Cerebellar nuclear complex (tissue), 1 donor: ENCODE data around the gene NRL.

ENCODE experiments used
- DNase-seq, 2 experiments: peaks; one replicate each; lab custom pipeline; 2025; lab: John Stamatoyannopoulos, UW

The NRL gene

DNA sequence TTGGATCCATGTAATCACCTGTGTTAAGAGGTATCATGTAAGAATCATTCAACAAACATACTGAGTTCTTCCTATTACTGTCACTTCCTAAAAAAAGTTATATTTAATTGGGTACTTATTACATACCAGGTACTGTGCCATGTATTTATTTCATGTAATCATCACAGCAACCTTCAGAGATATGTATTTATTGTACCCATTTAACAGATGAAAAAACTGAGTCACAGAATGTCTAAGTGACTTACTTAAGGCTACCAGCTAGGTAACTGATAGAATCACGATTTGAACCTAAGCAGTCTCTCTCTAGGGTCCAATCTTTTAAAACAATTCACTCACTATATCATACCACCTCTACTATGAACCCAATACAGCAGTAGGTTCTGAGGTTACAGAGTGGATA, 29.7 kb upstream of the NRL start:
- no peak for DNase-seq

DNA sequence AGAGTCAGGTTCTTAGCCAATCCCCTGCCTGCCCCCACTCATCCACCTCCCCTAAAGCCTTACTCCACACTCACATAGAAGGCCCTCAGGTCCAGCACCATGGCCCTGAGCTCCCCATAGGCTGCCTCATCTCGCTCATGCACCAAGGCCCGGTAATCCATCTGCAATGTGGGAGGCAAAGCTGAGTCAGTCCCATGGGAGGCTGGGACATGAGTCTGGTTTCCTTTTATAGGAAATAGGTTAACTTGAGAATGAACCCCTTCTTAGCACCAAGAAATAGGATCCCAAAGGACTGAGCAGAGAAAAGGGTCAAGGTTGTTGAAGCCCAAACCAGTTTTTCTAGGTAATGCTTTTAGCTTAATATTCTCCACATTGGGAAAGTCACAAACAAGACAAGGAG, 28.8 kb upstream of the NRL start:
- DNase-seq: no peak

DNA sequence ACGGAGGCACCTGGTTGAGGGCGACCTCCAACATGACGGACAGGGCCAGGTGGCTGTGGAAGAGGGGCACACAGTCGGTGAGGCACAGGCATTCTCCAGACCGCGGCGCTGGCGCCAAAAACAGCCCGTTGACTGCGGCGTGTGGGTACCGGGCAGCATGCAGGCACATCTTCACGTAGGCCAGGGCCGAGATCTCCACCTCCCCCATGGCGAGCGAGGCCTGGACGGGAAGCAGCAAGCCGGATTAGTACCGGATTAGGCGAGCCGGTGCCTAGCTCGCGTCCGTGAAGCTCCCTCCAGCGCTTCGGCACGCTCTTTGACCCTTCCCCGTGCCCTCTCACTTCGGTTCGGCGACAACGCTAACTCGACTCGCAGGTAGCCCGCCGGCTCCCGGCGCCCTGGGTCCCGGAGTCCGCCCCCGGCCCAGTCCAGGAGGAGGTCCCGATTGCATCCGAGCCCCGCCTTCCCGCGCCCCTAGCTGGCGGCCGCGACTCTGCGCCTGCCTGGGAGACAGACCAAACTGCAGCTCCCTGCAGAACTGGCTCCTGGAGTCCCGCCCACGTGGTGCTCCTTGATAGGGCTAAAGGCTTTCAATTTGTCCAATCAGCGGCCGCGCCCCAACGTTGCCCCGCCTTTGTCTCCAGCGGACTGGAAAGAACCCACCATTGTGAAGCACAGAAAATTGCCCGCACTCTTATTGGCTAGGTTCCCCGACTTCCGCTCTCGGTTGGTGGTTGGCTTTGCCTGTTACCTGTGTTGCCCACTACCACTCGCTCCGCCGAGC, 26.5 kb upstream of the NRL start, which contains the start of gene EMC9:
EMC9 (minus strand) TSS at position 495 of the 784 bp plus-strand sequence; CDS start at position 208, 287 bp downstream.
- peak; percentile 96 to 99 for DNase-seq

DNA sequence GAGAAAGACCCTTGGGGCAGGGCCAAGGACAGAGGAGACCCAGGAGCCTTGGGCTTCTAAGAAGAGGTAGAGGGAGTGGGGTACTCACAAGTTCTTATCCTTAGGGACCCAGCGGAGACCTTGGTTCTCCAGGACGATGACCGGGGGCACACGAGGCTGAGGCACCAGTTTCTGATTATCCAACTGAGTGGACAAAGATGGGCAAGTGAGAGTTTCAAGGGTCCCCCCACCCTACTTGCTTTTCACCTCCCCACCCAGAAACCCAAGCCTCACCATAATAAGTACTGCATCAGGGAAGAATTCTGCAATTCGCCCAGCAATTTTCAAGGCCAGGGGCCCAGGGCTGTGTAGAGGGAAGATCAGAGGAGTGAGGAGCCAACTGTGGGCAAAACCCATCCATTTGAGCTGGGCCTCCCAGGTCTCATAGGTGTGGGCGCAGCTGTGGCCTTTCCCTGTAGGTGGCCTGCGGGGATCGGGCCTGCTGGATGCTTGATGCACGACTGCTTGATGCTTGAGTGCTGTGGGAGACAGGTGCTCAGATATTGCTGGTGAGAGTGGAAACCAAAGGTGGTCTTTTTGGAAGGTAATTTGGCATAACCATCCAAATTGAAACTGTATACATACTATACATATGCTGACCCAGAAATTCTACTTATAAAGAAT, 24.7 kb upstream of the NRL start:
- DNase-seq: no peak

DNA sequence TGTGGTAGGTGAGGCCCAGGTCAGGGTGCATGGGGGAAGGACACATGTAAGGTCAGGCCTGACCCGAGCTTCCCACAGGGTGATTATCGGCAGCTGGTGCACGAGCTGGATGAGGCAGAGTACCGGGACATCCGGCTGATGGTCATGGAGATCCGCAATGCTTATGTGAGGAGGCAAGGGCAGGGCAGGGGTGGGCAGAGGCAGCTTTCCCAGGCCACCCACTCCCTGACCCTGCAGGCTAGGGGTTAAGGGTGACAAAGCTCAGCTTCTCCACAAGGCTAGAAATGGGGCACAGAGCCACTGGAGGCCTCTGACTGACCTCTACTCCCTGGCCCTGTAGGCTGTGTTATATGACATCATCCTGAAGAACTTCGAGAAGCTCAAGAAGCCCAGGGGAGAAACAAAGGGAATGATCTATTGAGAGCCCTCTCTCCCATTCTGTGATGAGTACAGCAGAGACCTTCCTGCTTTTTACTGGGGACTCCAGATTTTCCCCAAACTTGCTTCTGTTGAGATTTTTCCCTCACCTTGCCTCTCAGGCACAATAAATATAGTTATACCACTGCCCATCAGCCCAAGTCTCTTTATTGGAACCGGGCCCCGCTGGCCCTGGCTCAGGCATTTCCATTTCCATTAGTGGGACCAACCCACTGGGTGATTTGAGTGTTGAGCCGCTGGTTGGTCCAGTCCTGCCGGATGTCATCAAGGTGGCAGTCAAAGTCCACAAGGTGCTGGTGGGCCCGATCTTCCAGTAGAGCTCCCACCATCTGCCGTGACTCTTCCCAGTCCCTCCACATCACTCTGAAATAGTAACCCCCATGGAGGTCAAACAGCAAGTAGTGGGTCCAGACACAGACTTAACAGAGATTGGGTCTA, 23.9 kb upstream of the NRL start:
- DNase-seq: no peak

DNA sequence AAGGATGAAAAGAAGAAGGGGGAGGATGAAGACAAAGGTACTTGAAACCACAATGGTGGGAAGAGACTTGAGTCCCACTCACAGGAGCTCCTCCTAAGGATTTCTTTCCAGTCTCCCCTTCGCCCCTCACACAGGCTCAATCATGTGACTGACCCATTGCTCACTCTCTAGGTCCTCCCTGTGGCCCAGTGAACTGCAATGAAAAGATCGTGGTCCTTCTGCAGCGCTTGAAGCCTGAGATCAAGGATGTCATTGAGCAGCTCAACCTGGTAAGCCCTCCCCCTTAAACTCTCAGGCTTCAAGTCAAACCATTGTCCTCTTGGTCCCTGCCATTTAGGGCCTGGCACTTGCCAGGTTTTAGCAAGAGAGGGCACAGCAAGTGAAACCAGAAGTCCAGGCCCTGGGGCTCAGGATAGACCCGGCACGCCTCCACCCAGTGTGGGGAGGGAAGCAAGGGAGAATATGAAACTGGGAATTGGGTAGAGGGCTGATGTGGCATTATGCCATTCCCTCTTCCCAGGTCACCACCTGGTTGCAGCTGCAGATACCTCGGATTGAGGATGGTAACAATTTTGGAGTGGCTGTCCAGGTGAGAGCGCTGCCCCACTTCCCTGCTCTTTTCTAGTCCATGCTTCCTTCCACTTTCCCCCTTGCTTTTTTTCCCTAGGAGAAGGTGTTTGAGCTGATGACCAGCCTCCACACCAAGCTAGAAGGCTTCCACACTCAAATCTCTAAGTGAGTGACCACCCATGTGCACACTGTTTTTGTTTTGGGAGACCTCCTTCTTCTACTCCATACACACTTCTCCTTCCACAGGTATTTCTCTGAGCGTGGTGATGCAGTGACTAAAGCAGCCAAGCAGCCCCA, 23.0 kb upstream of the NRL start:
- DNase-seq: no peak

DNA sequence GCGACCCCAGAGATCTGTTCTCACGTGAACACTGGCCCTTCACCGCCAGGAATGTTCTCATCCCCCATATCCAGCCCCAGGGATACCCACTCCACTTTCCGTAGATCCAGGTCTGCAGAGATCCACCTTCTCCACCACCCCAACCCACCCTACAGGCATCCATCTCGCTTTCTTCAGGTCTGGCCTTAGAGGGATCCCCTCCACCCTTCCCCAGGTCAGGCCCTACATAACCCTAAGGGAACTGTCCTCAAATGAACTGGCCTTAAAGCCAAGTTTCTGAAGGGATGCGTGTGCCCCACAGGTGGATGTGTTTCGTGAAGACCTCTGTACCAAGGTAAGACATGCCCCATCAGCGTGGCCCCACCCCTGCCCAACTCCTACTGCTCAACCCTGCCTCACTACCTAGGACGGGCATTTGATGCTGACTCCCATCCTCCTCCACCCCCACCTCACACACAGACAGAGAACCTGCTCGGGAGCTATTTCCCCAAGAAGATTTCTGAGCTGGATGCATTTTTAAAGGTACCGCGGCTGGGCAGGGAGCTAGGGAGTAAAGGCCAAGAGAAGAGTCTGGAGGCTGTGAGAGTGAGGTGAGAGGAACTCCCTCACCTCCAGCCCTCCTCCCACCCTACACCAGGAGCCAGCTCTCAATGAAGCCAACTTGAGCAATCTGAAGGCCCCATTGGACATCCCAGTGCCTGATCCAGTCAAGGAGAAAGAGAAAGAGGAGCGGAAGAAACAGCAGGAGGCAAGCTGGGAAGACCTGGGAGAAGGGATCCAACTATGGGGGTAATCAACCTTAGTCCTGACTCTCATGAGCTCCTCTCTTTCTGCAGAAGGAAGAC, 22.2 kb upstream of the NRL start:
- DNase-seq: no peak

DNA sequence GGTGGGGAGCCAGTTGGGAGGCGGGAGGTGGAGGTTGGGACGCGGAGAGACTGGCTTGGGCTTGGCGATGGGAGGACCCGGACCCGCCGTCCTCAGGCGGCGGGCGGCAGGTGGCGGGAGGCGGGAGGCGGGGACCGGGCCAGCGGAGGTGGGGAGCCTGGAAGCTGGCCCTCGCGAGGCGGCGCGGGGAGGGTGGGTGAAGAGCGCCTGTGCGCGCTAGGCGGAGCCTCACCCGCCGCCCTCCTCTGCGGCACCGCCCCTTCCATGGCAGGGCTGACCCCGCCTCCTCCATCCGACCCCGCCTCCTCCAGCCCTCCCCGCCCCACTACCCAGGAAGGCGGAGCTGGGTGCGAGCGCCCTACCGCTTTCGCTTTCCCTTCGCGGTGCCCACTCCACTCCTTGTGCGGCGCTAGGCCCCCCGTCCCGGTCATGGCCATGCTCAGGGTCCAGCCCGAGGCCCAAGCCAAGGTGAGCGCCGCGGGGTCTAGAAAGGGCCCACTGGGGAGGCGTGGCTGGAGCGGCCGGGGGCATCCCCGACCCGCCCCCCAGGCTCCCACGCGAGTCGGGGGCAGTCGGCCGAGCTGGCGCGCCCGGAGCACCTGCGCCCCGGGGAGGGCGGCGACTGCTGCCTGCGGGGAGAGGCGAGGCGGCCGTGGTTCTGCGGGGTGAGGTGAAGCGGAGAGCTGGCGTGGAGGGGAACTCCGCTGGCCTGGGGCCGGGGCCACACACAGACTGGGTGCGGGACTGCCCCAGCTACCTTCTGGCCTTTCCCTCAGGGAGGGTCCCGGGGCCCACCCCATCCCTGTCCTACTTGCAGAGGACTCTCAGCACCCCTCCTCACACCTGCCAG, 21.3 kb upstream of the NRL start, which contains the start of gene PSME1:
PSME1 (plus strand) TSS at position 361 of the 850 bp plus-strand sequence; CDS start at position 430, 69 bp downstream.
- peak; percentile 74 to 79 for DNase-seq

DNA sequence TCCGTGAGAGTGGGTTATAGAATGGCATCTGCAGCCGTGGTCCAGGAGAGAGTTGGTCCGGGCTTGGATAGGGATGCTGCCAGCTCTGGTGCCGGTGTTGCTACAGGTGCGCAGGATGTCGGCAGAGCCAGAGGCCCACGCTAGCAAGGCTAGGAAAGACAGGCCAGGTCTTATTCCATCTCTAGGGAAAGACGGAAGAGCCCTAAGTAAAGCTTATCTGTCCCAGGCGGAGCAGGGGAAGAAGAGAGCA, 20.8 kb upstream of the NRL start:
- DNase-seq: no peak

DNA sequence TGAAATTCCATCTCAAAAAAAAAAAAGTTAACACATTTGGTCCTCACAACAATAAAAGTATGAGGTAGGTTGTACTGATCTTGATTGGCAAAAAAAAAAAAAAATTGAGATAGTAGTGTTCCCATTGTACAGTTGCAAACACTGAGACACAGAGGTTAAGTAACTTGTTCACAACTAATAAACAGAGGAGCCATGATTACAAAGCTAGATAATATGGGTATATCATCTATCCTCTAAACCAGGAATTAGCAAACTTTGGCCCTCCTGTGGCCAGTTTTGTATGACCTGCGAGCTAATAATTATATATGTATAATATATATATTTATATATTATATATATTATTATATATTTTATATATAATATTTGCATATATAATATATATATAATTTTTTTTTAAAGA, 19.0 kb upstream of the NRL start:
- no peak for DNase-seq

DNA sequence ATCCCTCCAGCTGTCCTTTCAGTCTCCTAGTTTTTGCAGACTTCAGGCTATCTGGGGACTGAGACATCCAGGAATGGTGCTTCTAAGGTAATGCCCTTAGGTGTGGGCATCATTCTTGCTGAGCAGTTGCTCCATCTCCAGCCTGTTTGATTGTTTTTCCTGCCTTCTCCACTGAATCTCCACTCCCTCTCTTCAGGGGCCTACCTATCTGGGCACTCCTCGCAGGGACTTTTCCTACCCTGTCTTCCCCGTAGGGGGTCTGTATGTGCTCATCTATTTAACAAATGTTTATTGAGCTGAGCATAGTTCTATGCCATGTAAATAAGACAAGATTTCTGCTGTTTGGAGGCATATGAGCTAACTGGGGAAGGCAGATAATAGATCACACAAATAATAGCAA, 18.2 kb upstream of the NRL start:
- no peak for DNase-seq

DNA sequence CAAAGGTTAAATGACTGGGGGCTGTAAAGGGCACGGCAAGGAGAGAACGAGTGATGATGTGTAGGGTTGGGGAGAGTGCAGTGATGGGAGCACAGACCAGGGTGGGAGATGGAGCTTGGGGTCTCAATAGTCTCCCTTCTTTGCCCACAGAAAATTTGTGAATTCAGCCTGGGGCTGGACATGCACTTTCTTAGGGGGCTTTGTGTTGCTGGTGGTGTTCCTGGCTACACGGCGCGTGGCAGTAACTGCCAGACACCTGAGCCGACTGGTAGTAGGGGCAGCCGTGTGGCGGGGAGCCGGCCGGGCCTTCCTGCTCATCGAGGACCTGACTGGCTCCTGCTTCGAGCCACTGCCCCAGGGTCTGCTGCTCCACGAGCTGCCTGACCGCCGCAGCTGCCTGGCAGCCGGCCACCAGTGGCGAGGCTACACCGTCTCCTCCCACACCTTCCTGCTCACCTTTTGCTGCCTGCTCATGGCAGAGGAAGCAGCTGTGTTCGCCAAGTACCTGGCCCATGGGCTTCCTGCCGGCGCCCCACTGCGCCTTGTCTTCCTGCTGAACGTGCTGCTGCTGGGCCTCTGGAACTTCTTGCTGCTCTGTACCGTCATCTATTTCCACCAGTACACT, 17.4 kb upstream of the NRL start:
- no peak for DNase-seq

DNA sequence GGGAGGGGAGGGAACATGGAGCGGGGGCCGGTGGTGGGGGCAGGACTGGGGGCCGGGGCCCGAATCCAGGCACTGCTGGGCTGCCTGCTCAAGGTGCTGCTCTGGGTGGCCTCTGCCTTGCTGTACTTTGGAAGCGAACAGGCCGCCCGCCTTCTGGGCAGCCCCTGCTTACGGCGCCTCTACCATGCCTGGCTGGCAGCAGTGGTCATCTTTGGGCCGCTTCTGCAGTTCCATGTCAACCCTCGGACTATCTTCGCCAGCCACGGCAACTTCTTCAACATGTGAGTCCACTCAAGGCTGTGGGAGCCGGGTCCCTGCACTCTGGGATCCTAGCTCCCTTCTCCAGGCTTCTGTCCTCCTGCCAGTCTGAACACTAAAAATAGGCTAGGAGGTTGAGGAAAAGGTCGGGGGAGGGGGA, 16.8 kb upstream of the NRL start:
- no peak for DNase-seq

DNA sequence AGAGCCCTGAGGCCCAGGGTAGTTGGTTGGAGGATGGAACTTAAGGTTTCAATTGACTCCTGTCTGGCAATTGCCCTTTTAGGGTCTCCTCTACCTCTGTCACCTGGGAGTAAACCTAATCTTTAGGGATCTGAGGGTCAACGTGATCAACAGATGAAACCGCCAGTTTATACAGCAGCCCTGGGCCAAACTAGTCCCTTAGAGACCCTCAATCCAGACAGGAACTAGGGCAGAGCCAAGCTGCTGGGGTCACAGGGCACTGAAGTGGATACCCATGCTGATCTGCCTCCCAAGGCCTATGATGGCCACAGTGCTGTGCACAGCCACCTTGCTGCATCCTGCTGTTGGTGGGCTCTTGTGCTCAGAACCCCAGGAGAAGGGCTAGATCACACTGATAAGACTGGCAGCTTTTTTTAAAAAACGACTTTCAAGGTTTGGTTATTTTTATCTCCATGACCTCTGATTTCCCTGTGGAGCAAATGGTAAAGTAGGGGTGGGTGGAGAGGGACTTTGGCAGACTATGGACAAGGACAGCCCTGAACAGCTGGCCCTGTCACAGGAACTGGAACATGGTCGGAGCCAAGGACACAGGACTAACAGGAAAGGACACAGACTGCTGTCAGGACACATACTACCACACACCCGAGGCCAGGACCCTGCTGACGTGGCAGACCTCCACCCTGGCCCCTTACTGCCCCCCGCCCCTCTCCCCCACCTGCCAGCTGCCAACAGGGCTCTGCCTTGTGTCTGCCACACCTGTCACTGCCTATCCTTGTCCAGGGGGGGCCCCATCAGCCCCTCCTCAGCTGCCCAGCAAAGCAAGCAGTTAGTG, 16.2 kb upstream of the NRL start:
- no peak for DNase-seq

DNA sequence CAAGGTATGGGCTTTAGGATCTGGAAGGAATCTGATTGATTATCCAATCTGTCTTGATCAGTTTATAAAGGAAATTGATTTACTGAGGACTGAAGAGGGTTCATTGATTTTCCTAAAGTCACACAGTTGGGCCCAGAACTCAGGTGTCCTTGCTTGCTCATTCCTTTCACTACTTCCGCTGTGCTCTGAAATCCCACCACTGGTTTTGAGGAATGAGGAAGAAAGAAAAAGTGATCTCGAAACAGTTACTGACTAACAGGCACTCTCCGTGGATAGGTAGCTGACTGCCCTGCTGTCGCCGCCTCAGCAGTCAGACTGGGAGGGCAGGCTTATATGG, 15.6 kb upstream of the NRL start, which contains the start of gene FITM1:
FITM1 (plus strand) TSS at position 280 of the 337 bp plus-strand sequence. CDS start 905 bp downstream, outside the sequence.
- no peak for DNase-seq

DNA sequence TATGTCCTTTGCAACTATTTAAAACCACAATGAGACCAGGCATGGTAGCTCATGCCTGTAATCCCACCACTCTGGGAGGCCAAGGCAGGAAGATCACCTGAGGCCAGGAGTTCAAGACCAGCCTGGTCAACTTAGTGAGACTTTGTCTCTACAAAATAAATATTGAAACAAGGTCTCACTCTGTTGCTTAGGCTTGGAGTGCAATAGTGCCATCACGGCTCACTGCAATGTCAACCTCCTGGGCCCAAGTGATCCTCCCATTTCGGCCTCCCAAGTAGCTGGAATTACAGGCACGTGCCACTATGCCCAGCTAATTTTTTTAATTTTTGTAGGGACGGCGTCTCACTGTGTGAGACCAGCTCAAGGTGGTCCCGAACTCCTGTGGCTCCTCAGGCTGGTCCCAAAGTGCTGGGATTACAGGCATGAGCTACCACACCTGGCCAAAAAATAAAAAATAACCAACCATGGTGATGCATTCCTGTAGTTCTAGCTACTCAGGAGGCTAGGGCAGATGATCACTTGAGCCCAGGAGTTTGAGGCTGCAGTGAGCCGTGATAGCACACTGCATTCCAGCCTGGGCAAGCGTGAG, 14.8 kb upstream of the NRL start:
- no peak for DNase-seq

DNA sequence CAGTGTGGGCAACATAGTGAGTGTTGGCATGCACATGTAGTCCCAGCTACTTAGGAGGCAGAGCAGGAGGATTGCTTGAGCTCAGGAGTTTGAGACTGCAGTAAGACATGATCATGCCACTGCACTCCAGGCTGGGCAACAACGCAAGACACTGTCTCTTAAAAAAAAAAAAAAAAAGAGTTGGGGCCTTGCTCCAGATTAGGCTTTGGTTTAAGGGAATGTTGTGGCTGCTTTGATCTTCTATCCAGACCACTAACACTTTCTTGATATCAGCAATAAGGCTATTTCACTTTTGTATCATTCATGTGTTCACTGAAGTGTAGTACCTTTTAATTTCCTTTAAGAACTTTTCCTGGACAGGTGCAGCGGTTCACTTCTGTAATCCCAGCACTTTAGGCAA, 12.9 kb upstream of the NRL start:
- no peak for DNase-seq

DNA sequence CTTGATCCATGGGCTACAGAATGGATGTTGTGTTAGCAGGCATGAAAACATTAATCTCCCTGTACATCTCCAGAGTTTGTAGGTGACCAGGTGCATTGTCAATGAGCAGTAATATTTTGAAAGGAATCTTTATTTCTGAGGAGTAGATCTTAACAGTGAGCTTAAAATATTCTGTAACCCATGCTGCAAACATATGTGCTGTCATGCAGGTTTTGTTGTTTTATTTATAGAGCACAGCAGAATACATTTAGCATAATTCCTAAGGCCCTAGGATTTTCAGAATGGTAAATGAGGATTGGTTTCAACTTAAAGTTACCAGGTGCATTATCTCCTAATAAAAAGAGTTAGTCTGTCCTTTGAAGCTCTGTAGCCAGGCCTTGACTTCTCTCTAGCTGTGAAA, 12.2 kb upstream of the NRL start:
- no peak for DNase-seq
